ENCODE measurements around the gene SLCO4A1.

- TF ChIP-seq CTCF (IDR thresholded peaks at IDR 0.05; ENCODE audit: low read depth, low read length, poor library complexity, severe bottlenecking) (no peak), EZH2phosphoT487 (IDR thresholded peaks at IDR 0.05; ENCODE audit: borderline replicate concordance, low read length) (no peak)
These were observed 20.8 kb upstream of the SLCO4A1 start for GRCh38 chr20:62621251-62622110.

Data from DOHH2 (cell line).